SW 1271 (cell line): ENCODE results near the gene MOB1A.
"Not testable (repeated sequence)": the region's sequence is repeated elsewhere in the genome, so short reads cannot be mapped to it uniquely, and the experiment has no call there.

ENCODE experiments used
- DNase-seq, 2 experiments: peaks; one replicate each; lab custom pipeline; 2025; lab: John Stamatoyannopoulos, UW

MOB1A gene

GRCh38 chr2:74148457-74149246, 30.0 kb downstream of the MOB1A start:
- DNase-seq, result no peak

- DNase-seq, result peak; percentile 60 to 72
These were observed 30.8 kb downstream of the MOB1A start, which contains the start of gene BOLA3 for GRCh38 chr2:74147727-74148456. TSS of gene BOLA3 (minus strand) at chr2:74147912. CDS start at chr2:74147874, 38 bp downstream.

GRCh38 chr2:74146929-74147726, 31.6 kb downstream of the MOB1A start:
- DNase-seq, result peak in 1 of 2 experiments; percentile 28

GRCh38 chr2:74142340-74142739, 36.3 kb downstream of the MOB1A start:
- peak in 1 of 2 experiments; percentile 10 for DNase-seq

GRCh38 chr2:74138600-74139323, 39.9 kb downstream of the MOB1A start:
- no peak for DNase-seq

GRCh38 chr2:74137651-74138599, 40.8 kb downstream of the MOB1A start:
- no peak for DNase-seq

GRCh38 chr2:74131901-74132300, 46.8 kb downstream of the MOB1A start:
- no peak for DNase-seq

- no peak for DNase-seq
These were observed 48.3 kb downstream of the MOB1A start for GRCh38 chr2:74130211-74130995.

GRCh38 chr2:74128206-74128605, 50.5 kb downstream of the MOB1A start:
- DNase-seq, result no peak

- not testable (repeated sequence) for DNase-seq
These were observed 54.7 kb downstream of the MOB1A start for GRCh38 chr2:74123955-74124354.

- not testable (repeated sequence) for DNase-seq
These were observed 56.8 kb downstream of the MOB1A start for GRCh38 chr2:74121846-74122245.

- peak; percentile 41 to 64 for DNase-seq
These were observed 58.5 kb downstream of the MOB1A start for GRCh38 chr2:74119912-74120825.

GRCh38 chr2:74119339-74119738, 59.3 kb downstream of the MOB1A start:
- DNase-seq, result no peak

GRCh38 chr2:74111380-74111779, 67.3 kb downstream of the MOB1A start:
- no peak for DNase-seq

- no peak for DNase-seq
These were observed 68.1 kb downstream of the MOB1A start for GRCh38 chr2:74110537-74110936.

GRCh38 chr2:74109551-74109950, 69.1 kb downstream of the MOB1A start:
- no peak for DNase-seq

GRCh38 chr2:74107071-74107470, 71.6 kb downstream of the MOB1A start:
- DNase-seq, result no peak

GRCh38 chr2:74105413-74105812, 73.3 kb downstream of the MOB1A start:
- no peak for DNase-seq

- DNase-seq, result no peak
These were observed 73.8 kb downstream of the MOB1A start for GRCh38 chr2:74104839-74105238.
